ENCODE data around the gene YWHAH. TPM values are rescaled to one million over a fixed set of nuclear protein-coding genes. Genes with fewer than 3 reads are reported as not detected.

The YWHAH gene
- total RNA-seq, 1 donor from 2014 or later: 160 TPM

- no peaks in the 10 kb centered on the region for H3K36me3 Mint-ChIP-seq (ENCODE audit: low read depth, unreplicated experiment)
- Histone ChIP-seq H3K27me3 (ENCODE audit: insufficient read depth, low read length) (no peaks in the 10 kb centered on the region), H3K36me3 (ENCODE audit: insufficient read depth, low read length) (peaks cover 3% of the 10 kb centered on the region), H3K9ac (ENCODE audit: low read length) (no peak overlapping the region), H3K4me2 (ENCODE audit: low read length) (no peak overlapping the region), H3K4me1 (ENCODE audit: insufficient read depth, low read length) (peaks cover 3% of the 10 kb centered on the region), H4K20me1 (ENCODE audit: insufficient read depth, low read length) (no peaks in the 10 kb centered on the region), H3K4me3 (ENCODE audit: insufficient read depth, low read depth, low read length) (no peak overlapping the region), H3K79me2 (ENCODE audit: insufficient read depth, low read length) (no peaks in the 10 kb centered on the region), H3K27ac (ENCODE audit: low read depth, low read length) (no peak overlapping the region), H3K9me3 (ENCODE audit: insufficient read depth, low read depth, low read length) (no peaks in the 10 kb centered on the region), H2AFZ (ENCODE audit: low read depth, low read length) (no peak overlapping the region)
- peaks cover 7% of the 10 kb centered on the region for H3K4me1 Mint-ChIP-seq (ENCODE audit: low read depth, unreplicated experiment)
- no peaks in the 10 kb centered on the region for H3K9me3 Mint-ChIP-seq (ENCODE audit: unreplicated experiment)
- no peak for DNase-seq (ENCODE audit: low read depth)
- H3K4me3 Mint-ChIP-seq (ENCODE audit: unreplicated experiment): no peak overlapping the region
- TF ChIP-seq CTCF (IDR thresholded peaks at IDR 0.05; ENCODE audit: insufficient read depth, low read depth, low read length) (no peak), EZH2 (IDR thresholded peaks at IDR 0.05; ENCODE audit: insufficient read depth, low read length) (no peak)
- no peak overlapping the region for H3K27ac Mint-ChIP-seq (ENCODE audit: unreplicated experiment)
- FAIRE-seq: no peak
- no peaks in the 10 kb centered on the region for H3K27me3 Mint-ChIP-seq (ENCODE audit: low read depth, unreplicated experiment)
Measured at GRCh38 chr22:31896472-31896871, 47.9 kb upstream of the YWHAH start.

GRCh38 chr22:31897842-31898805 lies 46.2 kb upstream of the YWHAH start:
- H3K36me3 Mint-ChIP-seq (ENCODE audit: low read depth, unreplicated experiment): no peaks in the 10 kb centered on the region
- Histone ChIP-seq H3K4me3 (ENCODE audit: insufficient read depth, low read depth, low read length) (no peak overlapping the region), H3K9me3 (ENCODE audit: insufficient read depth, low read depth, low read length) (no peaks in the 10 kb centered on the region), H3K4me2 (ENCODE audit: low read length) (no peak overlapping the region), H3K27me3 (ENCODE audit: insufficient read depth, low read length) (no peaks in the 10 kb centered on the region), H4K20me1 (ENCODE audit: insufficient read depth, low read length) (no peaks in the 10 kb centered on the region), H3K4me1 (ENCODE audit: insufficient read depth, low read length) (no peaks in the 10 kb centered on the region), H3K79me2 (ENCODE audit: insufficient read depth, low read length) (no peaks in the 10 kb centered on the region), H3K9ac (ENCODE audit: low read length) (no peak overlapping the region), H3K27ac (ENCODE audit: low read depth, low read length) (no peak overlapping the region), H2AFZ (ENCODE audit: low read depth, low read length) (no peak overlapping the region), H3K36me3 (ENCODE audit: insufficient read depth, low read length) (peaks cover 6% of the 10 kb centered on the region)
- TF ChIP-seq CTCF (IDR thresholded peaks at IDR 0.05; ENCODE audit: insufficient read depth, low read depth, low read length): no peak
- TF ChIP-seq EZH2 (IDR thresholded peaks at IDR 0.05; ENCODE audit: insufficient read depth, low read length): no peak
- no peaks in the 10 kb centered on the region for H3K27me3 Mint-ChIP-seq (ENCODE audit: low read depth, unreplicated experiment)
- FAIRE-seq: no peak
- H3K4me1 Mint-ChIP-seq (ENCODE audit: low read depth, unreplicated experiment): peaks cover 7% of the 10 kb centered on the region
- DNase-seq (ENCODE audit: low read depth): no peak
- no peak overlapping the region for H3K4me3 Mint-ChIP-seq (ENCODE audit: unreplicated experiment)
- H3K9me3 Mint-ChIP-seq (ENCODE audit: unreplicated experiment): no peaks in the 10 kb centered on the region
- peak overlapping the region; percentile 50 for H3K27ac Mint-ChIP-seq (ENCODE audit: unreplicated experiment)

GRCh38 chr22:31898926-31899325 lies 45.4 kb upstream of the YWHAH start:
- Mint-ChIP-seq H3K9me3 (ENCODE audit: unreplicated experiment) (no peaks in the 10 kb centered on the region), H3K4me3 (ENCODE audit: unreplicated experiment) (no peak overlapping the region), H3K36me3 (ENCODE audit: low read depth, unreplicated experiment) (peaks cover 2% of the 10 kb centered on the region), H3K4me1 (ENCODE audit: low read depth, unreplicated experiment) (peaks cover 7% of the 10 kb centered on the region), H3K27me3 (ENCODE audit: low read depth, unreplicated experiment) (no peaks in the 10 kb centered on the region), H3K27ac (ENCODE audit: unreplicated experiment) (peak overlapping the region; percentile 41)
- Histone ChIP-seq H3K4me1 (ENCODE audit: insufficient read depth, low read length) (no peaks in the 10 kb centered on the region), H3K4me2 (ENCODE audit: low read length) (no peak overlapping the region), H3K27ac (ENCODE audit: low read depth, low read length) (no peak overlapping the region), H3K79me2 (ENCODE audit: insufficient read depth, low read length) (no peaks in the 10 kb centered on the region), H3K9ac (ENCODE audit: low read length) (no peak overlapping the region), H3K27me3 (ENCODE audit: insufficient read depth, low read length) (no peaks in the 10 kb centered on the region), H4K20me1 (ENCODE audit: insufficient read depth, low read length) (no peaks in the 10 kb centered on the region), H3K9me3 (ENCODE audit: insufficient read depth, low read depth, low read length) (no peaks in the 10 kb centered on the region), H3K4me3 (ENCODE audit: insufficient read depth, low read depth, low read length) (no peak overlapping the region), H2AFZ (ENCODE audit: low read depth, low read length) (no peak overlapping the region), H3K36me3 (ENCODE audit: insufficient read depth, low read length) (peaks cover 6% of the 10 kb centered on the region)
- no peak for DNase-seq (ENCODE audit: low read depth)
- TF ChIP-seq CTCF (IDR thresholded peaks at IDR 0.05; ENCODE audit: insufficient read depth, low read depth, low read length) (no peak), EZH2 (IDR thresholded peaks at IDR 0.05; ENCODE audit: insufficient read depth, low read length) (no peak)
- no peak for FAIRE-seq

All from astrocyte (in vitro differentiated cells and primary cell).